SK-N-SH treated with all-trans-retinoic acid at 6 μM for 48 hours (cell line): ENCODE results near the gene DUS2.

Source experiments
- ARNTL ChIP-seq: fragments of 450-650 bp; formaldehyde crosslinking; IDR thresholded peaks from 2 replicates; pipeline ENCODE4 v1.5.0; 2020; ENCODE audit warnings: low read depth, mild to moderate bottlenecking, moderate library complexity, borderline replicate concordance
- BACH2 ChIP-seq: fragments of 250-450 bp; sonication (Bioruptor Pico); IDR thresholded peaks from 2 replicates; pipeline ENCODE4 v1.9.0; 2021; ENCODE audit warnings: mild to moderate bottlenecking, borderline replicate concordance
- CREB5 ChIP-seq: fragments of 250-450 bp; sonication (Bioruptor Pico); IDR thresholded peaks from 2 replicates; pipeline ENCODE4 v1.5.1; 2020; ENCODE audit warnings: low read depth, mild to moderate bottlenecking, moderate library complexity
- CSDC2 ChIP-seq: fragments of 250-450 bp; sonication (Bioruptor Pico); IDR thresholded peaks from 2 replicates; pipeline ENCODE4 v1.5.0; 2020; ENCODE audit warnings: mild to moderate bottlenecking, moderate library complexity
- POU6F1 ChIP-seq: fragments of 250-450 bp; sonication (Bioruptor Pico); IDR thresholded peaks from 2 replicates; pipeline ENCODE4 v1.8.0; 2021; ENCODE audit warnings: low read depth, mild to moderate bottlenecking, moderate library complexity, borderline replicate concordance
- PPARA ChIP-seq: fragments of 250-450 bp; sonication (Bioruptor Pico); IDR thresholded peaks from 2 replicates; pipeline ENCODE4 v1.5.0; 2020; ENCODE audit warnings: mild to moderate bottlenecking, borderline replicate concordance
- RARB ChIP-seq: fragments of 250-450 bp; sonication (Bioruptor Pico); IDR thresholded peaks from 2 replicates; pipeline ENCODE4 v1.8.0; 2021; ENCODE audit warnings: mild to moderate bottlenecking, moderate library complexity
- SNAI2 ChIP-seq: fragments of 250-450 bp; sonication (Bioruptor Pico); IDR thresholded peaks from 2 replicates; pipeline ENCODE4 v1.5.0; 2020; ENCODE audit warnings: mild to moderate bottlenecking, moderate library complexity
- TOX ChIP-seq: fragments of 250-450 bp; sonication (Bioruptor Pico); IDR thresholded peaks from 2 replicates; pipeline ENCODE4 v1.8.0; 2021; ENCODE audit warnings: mild to moderate bottlenecking, moderate library complexity, borderline replicate concordance
- ZFP3 ChIP-seq: fragments of 250-450 bp; sonication (Bioruptor Pico); IDR thresholded peaks from 2 replicates; pipeline ENCODE4 v1.5.0; 2020; ENCODE audit warnings: mild to moderate bottlenecking, moderate library complexity
- ZNF70 ChIP-seq: fragments of 450-650 bp; formaldehyde crosslinking; IDR thresholded peaks from 2 replicates; pipeline ENCODE4 v1.5.0; 2020; ENCODE audit warnings: mild to moderate bottlenecking, moderate library complexity
- TF ChIP-seq, protein P1 (sequence below): fragments of 250-450 bp; sonication (Bioruptor Pico); IDR thresholded peaks from 2 replicates; pipeline ENCODE4 v1.8.0; 2020; ENCODE audit warnings: mild to moderate bottlenecking, moderate library complexity, borderline replicate concordance

GRCh38 chr16:68022278-68022727 lies 781 bp upstream of the DUS2 start:
- TF ChIP-seq PPARA (CRISPR knock-in tag): no peak
- no peak for TF ChIP-seq ZFP3
- no peak for TF ChIP-seq SNAI2 (CRISPR knock-in tag)
- TF ChIP-seq CREB5 (CRISPR knock-in tag): no peak
- TF ChIP-seq ARNTL: no peak
- no peak for TF ChIP-seq POU6F1 (CRISPR knock-in tag)
- no peak for TF ChIP-seq CSDC2 (CRISPR knock-in tag)
- no peak for TF ChIP-seq BACH2 (CRISPR knock-in tag)
- TF ChIP-seq, protein P1, sequence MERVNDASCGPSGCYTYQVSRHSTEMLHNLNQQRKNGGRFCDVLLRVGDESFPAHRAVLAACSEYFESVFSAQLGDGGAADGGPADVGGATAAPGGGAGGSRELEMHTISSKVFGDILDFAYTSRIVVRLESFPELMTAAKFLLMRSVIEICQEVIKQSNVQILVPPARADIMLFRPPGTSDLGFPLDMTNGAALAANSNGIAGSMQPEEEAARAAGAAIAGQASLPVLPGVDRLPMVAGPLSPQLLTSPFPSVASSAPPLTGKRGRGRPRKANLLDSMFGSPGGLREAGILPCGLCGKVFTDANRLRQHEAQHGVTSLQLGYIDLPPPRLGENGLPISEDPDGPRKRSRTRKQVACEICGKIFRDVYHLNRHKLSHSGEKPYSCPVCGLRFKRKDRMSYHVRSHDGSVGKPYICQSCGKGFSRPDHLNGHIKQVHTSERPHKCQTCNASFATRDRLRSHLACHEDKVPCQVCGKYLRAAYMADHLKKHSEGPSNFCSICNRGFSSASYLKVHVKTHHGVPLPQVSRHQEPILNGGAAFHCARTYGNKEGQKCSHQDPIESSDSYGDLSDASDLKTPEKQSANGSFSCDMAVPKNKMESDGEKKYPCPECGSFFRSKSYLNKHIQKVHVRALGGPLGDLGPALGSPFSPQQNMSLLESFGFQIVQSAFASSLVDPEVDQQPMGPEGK (CRISPR knock-in tag): no peak
- TF ChIP-seq ZNF70: no peak
- no peak for TF ChIP-seq TOX (CRISPR knock-in tag)
- no peak for TF ChIP-seq RARB (CRISPR knock-in tag)
